ENCODE data around the gene LRRC7.
"Not testable (repeated sequence)": the region's sequence is repeated elsewhere in the genome, so short reads cannot be mapped to it uniquely, and the experiment has no call there.

LRRC7 gene

DNA sequence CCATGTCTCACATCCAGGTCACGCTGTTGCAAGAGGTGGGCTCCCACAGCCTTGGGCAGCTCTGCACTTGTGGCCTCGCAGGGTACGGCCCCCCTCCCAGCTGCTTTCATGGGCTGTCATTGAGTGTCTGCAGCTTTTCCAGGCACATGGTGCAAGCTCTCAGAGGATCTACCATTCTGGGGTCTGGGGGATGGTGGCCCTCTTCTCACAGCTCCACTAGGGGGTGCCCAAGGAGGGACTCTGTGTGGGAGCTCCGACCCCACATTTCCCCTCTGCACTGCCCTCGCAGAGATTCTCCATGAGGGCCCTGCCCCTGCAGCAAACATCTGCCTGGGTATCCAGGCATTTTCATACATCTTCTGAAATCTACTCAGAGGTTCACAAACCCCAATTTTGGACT is 219.4 kb downstream of the LRRC7 start:
- DNase-seq, result no peak

DNA sequence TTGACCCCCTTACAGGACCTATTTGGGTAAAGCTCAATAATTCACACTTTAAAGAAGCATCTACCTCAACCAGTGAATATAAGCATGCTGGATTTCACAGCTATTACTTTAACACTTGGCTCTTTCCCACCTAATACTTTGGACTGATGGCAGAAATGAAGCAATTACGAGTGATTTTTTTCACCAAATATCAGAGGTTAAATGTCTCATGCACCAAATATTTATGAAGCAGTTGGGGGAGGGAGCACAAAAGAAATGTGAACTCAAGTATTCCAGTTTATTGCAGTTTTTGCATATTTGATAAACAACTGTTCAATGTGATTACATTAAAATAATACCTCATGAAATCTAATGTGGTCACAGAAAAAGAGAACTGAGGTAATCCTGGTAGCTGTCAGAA is 223.6 kb downstream of the LRRC7 start:
- peak; percentile 42 for DNase-seq

- DNase-seq, result peak; percentile 3
These were observed 227.1 kb downstream of the LRRC7 start for GRCh38 chr1:69794831-69795230.

GRCh38 chr1:69814926-69815325 is 247.2 kb downstream of the LRRC7 start:
- DNase-seq, result peak; percentile 22

DNA sequence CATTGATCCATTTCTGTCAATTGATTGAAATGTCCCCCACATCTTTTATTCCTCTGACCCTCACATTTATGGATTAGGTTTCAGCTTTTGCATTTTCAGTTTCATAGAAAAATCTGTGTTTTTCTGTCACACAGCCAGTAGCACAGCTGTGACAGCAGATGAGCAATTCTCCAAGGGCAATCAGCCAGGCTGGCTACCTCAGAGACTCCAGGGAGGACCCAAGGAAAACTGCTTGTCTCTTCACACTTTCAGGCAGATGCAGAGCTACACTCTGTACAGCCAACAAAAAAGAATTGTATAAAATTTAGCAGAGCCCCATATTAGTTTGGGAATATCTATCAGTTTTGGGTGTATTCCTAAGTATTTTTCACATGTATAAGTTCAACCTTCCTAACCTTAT is 257.2 kb downstream of the LRRC7 start:
- DNase-seq, result peak; percentile 11

DNA sequence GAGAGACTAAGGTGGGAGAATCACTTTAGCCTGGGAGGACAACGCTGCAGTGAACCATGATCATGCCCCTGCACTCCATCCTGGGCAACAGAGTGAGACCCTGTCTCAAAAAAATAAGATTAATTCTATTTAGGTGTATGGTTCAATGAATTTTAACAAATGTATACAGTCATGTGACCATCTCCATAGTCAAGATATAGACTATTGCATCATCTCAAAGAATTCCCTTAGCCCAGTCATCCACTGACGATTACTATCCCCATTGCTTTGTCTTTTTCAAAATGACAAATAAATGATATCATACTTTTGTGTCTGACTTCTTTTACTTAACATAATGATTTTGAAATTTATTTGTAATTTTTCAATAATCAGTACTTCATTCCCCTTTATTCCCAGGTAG is 260.0 kb downstream of the LRRC7 start:
- DNase-seq, result no peak

GRCh38 chr1:69833536-69833935 is 265.8 kb downstream of the LRRC7 start:
- no peak for DNase-seq

DNA sequence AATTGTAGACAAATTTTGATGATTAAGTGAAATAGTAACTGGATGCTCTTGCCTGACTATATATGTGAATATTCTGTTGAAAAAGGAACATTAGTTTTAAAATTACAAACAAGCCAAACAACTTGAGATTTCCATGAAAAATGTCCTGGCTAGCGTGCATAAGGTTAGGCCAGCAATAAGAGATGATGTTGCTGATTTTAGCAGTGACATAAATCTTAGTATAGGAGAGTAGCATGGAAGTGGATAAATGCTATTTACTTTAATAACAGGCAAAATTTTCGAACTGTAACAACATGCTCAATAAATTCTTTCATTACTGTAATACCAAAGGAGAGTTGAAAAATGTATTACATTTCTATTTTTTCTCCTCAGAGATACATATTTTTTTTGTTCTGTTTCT is 266.6 kb downstream of the LRRC7 start:
- no peak for DNase-seq

- no peak for DNase-seq
These were observed 268.2 kb downstream of the LRRC7 start for GRCh38 chr1:69835955-69836354.

DNA sequence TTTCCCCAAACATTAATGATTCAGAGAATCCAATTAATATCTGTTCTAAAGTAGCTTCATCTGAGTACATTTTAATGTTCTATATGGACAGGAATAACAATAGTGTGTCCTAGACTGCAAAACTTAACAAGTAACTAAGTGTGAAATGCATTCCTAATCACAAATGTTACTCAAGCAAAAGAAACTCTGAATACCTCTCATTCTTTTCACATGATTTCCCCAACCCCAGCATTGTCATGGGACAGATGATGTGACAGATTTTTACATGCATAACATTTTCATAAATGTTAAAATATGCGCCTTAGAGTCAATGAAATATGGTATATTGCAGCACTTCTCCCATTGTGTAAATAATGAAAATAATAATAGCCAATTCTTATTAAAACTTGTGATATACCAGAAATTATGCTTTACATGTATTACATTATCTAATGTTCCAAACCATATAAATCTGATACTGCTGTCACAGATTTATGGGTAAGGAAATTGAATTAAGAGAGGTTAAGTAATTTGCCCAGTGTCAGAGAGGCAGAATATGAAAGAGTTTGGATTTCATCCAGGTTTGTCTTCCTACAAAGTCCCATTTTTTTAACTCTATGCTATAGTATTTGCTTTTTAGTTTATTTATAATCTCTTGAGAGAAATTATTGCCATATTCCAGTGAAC is 269.4 kb downstream of the LRRC7 start:
- peak; percentile 8 for DNase-seq

DNA sequence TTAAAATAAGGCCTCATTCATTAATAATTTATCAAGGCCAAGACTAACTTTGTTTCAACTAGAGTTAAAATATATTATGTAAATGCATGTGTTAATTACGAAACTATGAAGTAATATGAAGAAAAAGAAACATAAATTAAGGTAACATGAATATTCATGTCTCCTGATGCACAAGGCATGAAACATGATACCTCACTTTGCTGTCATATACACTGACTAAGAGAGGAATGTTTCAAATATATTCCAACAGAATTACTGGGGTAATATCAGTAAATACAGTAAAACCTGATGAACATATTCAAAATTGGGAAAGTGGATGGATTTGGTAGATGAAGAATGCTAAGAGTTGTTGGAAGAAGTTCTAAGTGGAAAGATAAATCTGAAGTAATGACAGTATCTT is 274.6 kb downstream of the LRRC7 start:
- DNase-seq, result no peak

GRCh38 chr1:69845655-69846054 is 277.9 kb downstream of the LRRC7 start:
- DNase-seq, result no peak

- DNase-seq, result no peak
These were observed 278.5 kb downstream of the LRRC7 start for GRCh38 chr1:69846267-69846666.

GRCh38 chr1:69847670-69848069 is 279.9 kb downstream of the LRRC7 start:
- DNase-seq, result no peak

GRCh38 chr1:69852151-69852550 is 284.4 kb downstream of the LRRC7 start:
- no peak for DNase-seq

- no peak for DNase-seq
These were observed 285.0 kb downstream of the LRRC7 start for GRCh38 chr1:69852706-69853105.

DNA sequence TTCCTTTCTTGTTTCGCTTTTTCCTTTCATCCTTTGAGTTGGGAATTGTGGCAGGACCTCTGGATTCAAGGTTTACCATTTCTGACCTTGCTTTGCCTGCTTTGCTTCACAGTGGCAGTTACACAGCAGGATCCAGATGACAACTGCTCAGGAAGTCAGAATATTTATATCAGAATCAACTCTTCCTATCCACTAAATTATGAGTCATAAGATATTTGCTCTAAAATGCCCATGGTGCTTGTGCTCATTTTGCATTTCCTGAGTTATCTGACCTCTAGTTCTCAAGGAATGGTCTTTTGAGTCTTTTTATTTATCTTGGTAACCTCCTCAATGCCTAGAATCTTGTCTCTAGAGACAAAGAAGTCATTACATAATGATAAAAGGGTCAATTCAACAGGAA is 290.8 kb downstream of the LRRC7 start:
- DNase-seq, result peak; percentile 32

DNA sequence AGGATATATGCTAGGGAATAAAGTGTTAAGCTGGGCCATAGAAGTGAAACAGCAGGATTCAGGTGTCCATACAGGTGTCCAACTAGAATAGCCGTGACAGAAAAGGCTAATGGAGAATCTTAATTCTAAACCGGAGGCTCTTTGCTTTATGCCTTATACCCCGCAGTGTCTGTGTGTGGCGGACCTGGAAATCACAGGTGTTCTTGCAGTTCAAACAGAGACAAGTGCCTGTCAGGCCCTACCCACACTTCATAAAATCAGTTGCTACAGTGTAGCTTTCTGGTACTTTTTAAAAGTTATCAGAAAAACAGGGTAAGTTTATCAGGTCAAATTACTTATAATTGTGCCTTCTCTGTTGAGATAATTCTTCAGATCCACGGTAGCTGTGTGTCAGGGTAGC is 293.9 kb downstream of the LRRC7 start:
- no peak for DNase-seq

DNA sequence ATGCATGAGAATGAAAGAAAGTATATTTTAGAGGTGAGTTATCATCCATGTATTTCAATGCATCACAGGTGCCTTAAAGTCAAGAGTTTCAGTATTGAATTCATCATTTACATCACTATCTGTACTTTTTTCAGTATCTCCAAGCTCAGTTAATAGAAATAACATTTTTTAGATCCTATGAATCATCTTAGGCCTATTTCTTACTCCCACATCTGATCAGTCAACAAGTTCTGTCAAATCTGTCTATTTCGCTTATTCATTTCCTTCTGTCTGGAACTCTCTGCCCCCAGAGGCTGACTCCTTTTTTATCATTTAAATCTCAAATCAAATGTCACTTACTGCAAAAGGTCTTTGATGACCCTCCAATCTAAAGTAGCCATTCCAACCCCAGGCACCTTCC is 295.2 kb downstream of the LRRC7 start:
- no peak for DNase-seq

- DNase-seq, result no peak
These were observed 296.0 kb downstream of the LRRC7 start for GRCh38 chr1:69863704-69864103.

DNA sequence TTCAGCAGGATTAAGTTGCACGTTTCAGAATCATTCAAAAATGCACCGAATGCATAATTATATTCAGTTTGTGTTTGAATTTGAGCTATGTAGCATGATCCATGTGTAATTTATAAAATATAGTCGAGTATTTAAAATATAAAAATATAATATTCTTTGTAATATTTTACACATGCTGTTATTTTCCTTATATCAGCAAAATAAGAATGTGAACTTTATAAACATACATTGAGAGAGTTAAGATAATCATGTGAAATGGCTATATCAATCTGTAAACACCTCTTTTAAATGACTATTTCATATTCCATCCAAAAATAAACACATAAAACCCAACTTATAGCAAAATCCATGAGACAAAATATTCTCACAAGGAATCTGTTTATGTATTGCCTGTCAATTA is 303.7 kb downstream of the LRRC7 start:
- no peak for DNase-seq

GRCh38 chr1:69878338-69878737 is 310.6 kb downstream of the LRRC7 start:
- no peak for DNase-seq

DNA sequence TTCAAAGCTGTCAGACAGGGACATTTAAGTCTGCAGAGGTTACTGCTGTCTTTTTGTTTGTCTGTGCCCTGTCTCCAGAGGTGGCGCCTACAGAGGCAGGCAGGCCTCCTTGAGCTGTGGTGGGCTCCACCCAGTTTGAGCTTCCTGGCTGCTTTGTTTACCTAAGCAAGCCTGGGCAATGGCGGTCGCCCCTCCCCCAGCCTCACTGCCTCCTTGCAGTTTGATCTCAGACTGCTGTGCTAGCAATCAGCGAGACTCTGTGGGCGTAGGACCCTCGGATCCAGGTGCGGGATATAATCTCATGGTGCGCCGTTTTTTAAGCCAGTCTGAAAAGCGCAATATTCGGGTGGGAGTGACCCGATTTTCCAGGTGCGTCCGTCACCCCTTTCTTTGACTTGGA is 320.3 kb downstream of the LRRC7 start:
- not testable (repeated sequence) for DNase-seq

DNA sequence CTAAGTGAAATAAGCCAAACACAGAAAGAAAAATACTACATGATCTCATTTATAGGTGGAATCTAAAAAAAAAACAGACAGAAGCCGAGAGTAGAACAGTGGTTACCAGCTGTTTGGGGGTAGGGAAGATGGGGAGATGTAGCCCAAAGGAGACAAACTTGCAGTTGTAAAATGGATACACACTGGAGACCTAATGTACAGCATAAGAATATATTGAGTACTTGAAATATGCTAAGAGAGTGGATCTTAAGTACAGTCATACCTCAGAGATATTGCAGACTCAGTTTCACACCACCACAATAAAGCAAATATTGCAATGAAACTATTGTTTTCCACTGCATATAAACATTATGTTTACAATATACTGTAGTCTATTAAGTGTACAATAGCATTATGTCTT is 320.9 kb downstream of the LRRC7 start:
- DNase-seq, result no peak

DNA sequence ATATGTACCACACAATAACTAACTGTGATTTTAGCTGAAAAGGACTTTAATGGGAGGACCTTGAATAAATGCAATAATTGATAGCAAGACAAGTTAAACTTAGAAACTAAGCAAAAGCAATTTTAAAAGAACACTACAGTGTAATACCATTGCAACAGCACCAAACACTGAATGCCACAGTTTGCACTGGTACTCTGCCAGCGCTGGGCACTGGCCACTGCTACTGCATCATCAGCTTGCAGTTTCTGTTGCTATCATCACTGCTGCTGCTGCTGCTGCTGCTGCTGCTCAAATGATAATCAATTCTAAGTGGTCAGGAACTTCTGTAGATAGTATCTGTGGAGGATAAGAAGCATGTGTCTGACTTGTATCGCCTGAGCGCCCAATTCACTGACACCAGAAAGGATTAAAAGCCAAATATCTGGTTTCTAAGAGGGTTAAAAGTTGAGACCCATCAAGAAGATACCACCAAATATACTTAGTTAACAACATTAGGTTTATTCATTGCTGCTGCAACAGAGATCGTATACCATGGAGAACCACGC is 330.8 kb downstream of the LRRC7 start:
- DNase-seq, result no peak
